ENCODE data around the gene ZYX.

Gene ZYX

GRCh38 chr7:143426479-143427142 is 45.5 kb downstream of the ZYX start:
- no peaks in the 10 kb centered on the region for H3K36me3 ChIP-seq (ENCODE audit: control insufficient read depth, insufficient read depth, low read length)
- H3K4me2 ChIP-seq (ENCODE audit: low read length), result no peak overlapping the region
- H3K4me1 ChIP-seq (ENCODE audit: control insufficient read depth, low read depth, low read length), result no peaks in the 10 kb centered on the region
- no peak overlapping the region for H3K18ac ChIP-seq (ENCODE audit: low read length)
- H3K56ac ChIP-seq (ENCODE audit: low read length), result no peak overlapping the region
- H4K8ac ChIP-seq (ENCODE audit: low read depth, low read length), result no peak overlapping the region
- no peaks in the 10 kb centered on the region for H3K79me1 ChIP-seq (ENCODE audit: low read length)
- no peak overlapping the region for H4K5ac ChIP-seq (ENCODE audit: low read length)
- no peak overlapping the region for H3K9ac ChIP-seq (ENCODE audit: low read length)
- H3K79me2 ChIP-seq (ENCODE audit: control insufficient read depth, insufficient read depth, low read length), result no peaks in the 10 kb centered on the region
- no peak overlapping the region for H2BK15ac ChIP-seq (replicated peaks; ENCODE audit: low read depth)
- no peak overlapping the region for H3K4ac ChIP-seq (ENCODE audit: low read depth, low read length)
- H2BK5ac ChIP-seq (ENCODE audit: low read length), result no peak overlapping the region
- no peak for DNase-seq
- no peak overlapping the region for H2AK5ac ChIP-seq (ENCODE audit: low read length)
- H2BK120ac ChIP-seq (ENCODE audit: low read depth, low read length), result no peak overlapping the region
- no CpG with 5 or more reads among the region's 2 CpGs for WGBS (ENCODE audit: extremely low coverage, insufficient coverage, low lambda C conversion rate)
- no peak overlapping the region for H3K23ac ChIP-seq (ENCODE audit: low read length)
- H3K27ac ChIP-seq (ENCODE audit: low read depth, low read length), result no peak overlapping the region
- H3K4me3 ChIP-seq (ENCODE audit: low read length), result no peak overlapping the region
- H3K27me3 ChIP-seq (ENCODE audit: insufficient read depth, low read length, poor library complexity), result no peaks in the 10 kb centered on the region

- H2BK15ac ChIP-seq (replicated peaks; ENCODE audit: low read depth), result no peak overlapping the region
- no peak overlapping the region for H2BK5ac ChIP-seq (ENCODE audit: low read length)
- WGBS (ENCODE audit: extremely low coverage, insufficient coverage, low lambda C conversion rate), result no CpG with 5 or more reads among the region's 10 CpGs
- H3K4ac ChIP-seq (ENCODE audit: low read depth, low read length), result no peak overlapping the region
- H3K4me1 ChIP-seq (ENCODE audit: control insufficient read depth, low read depth, low read length), result no peaks in the 10 kb centered on the region
- H4K8ac ChIP-seq (ENCODE audit: low read depth, low read length), result no peak overlapping the region
- H2BK120ac ChIP-seq (ENCODE audit: low read depth, low read length), result no peak overlapping the region
- H3K79me1 ChIP-seq (ENCODE audit: low read length), result no peaks in the 10 kb centered on the region
- no peaks in the 10 kb centered on the region for H3K79me2 ChIP-seq (ENCODE audit: control insufficient read depth, insufficient read depth, low read length)
- no peak for DNase-seq
- no peak overlapping the region for H3K9ac ChIP-seq (ENCODE audit: low read length)
- no peaks in the 10 kb centered on the region for H3K27me3 ChIP-seq (ENCODE audit: insufficient read depth, low read length, poor library complexity)
- no peaks in the 10 kb centered on the region for H3K36me3 ChIP-seq (ENCODE audit: control insufficient read depth, insufficient read depth, low read length)
- H3K27ac ChIP-seq (ENCODE audit: low read depth, low read length), result no peak overlapping the region
- no peak overlapping the region for H3K56ac ChIP-seq (ENCODE audit: low read length)
- H3K23ac ChIP-seq (ENCODE audit: low read length), result no peak overlapping the region
- H3K4me3 ChIP-seq (ENCODE audit: low read length), result no peak overlapping the region
- no peak overlapping the region for H4K5ac ChIP-seq (ENCODE audit: low read length)
- no peak overlapping the region for H3K18ac ChIP-seq (ENCODE audit: low read length)
- H3K4me2 ChIP-seq (ENCODE audit: low read length), result no peak overlapping the region
- H2AK5ac ChIP-seq (ENCODE audit: low read length), result no peak overlapping the region
These were observed 48.9 kb downstream of the ZYX start for GRCh38 chr7:143429770-143430698.

- no peak overlapping the region for H2BK120ac ChIP-seq (ENCODE audit: low read depth, low read length)
These were observed 50.0 kb downstream of the ZYX start for GRCh38 chr7:143431109-143431508.

GRCh38 chr7:143433759-143434158 is 52.6 kb downstream of the ZYX start:
- Histone ChIP-seq H3K4me1 (ENCODE audit: control insufficient read depth, low read depth, low read length) (peaks cover 2% of the 10 kb centered on the region), H3K9ac (ENCODE audit: low read length) (no peak overlapping the region), H2BK5ac (ENCODE audit: low read length) (no peak overlapping the region), H2BK15ac (replicated peaks; ENCODE audit: low read depth) (no peak overlapping the region), H3K23ac (ENCODE audit: low read length) (no peak overlapping the region), H3K36me3 (ENCODE audit: control insufficient read depth, insufficient read depth, low read length) (no peaks in the 10 kb centered on the region), H3K56ac (ENCODE audit: low read length) (no peak overlapping the region), H4K8ac (ENCODE audit: low read depth, low read length) (no peak overlapping the region), H2AK5ac (ENCODE audit: low read length) (no peak overlapping the region), H3K4ac (ENCODE audit: low read depth, low read length) (no peak overlapping the region), H3K27me3 (ENCODE audit: insufficient read depth, low read length, poor library complexity) (no peaks in the 10 kb centered on the region), H3K27ac (ENCODE audit: low read depth, low read length) (no peak overlapping the region), H3K4me3 (ENCODE audit: low read length) (no peak overlapping the region), H3K79me2 (ENCODE audit: control insufficient read depth, insufficient read depth, low read length) (no peaks in the 10 kb centered on the region), H3K18ac (ENCODE audit: low read length) (no peak overlapping the region), H4K5ac (ENCODE audit: low read length) (no peak overlapping the region), H3K79me1 (ENCODE audit: low read length) (no peaks in the 10 kb centered on the region), H2BK120ac (ENCODE audit: low read depth, low read length) (no peak overlapping the region), H3K4me2 (ENCODE audit: low read length) (no peak overlapping the region)
- no peak for DNase-seq
- no CpG with 5 or more reads among the region's 4 CpGs for WGBS (ENCODE audit: extremely low coverage, insufficient coverage, low lambda C conversion rate)

More at GRCh38 chr7:143431109-143431508, 50.0 kb downstream of the ZYX start:
- H2AK5ac ChIP-seq (ENCODE audit: low read length), result no peak overlapping the region
- no peaks in the 10 kb centered on the region for H3K79me2 ChIP-seq (ENCODE audit: control insufficient read depth, insufficient read depth, low read length)
- H3K56ac ChIP-seq (ENCODE audit: low read length), result no peak overlapping the region
- no peak overlapping the region for H3K4ac ChIP-seq (ENCODE audit: low read depth, low read length)
- H3K23ac ChIP-seq (ENCODE audit: low read length), result no peak overlapping the region
- no peak overlapping the region for H4K5ac ChIP-seq (ENCODE audit: low read length)
- H3K79me1 ChIP-seq (ENCODE audit: low read length), result no peaks in the 10 kb centered on the region
- H3K36me3 ChIP-seq (ENCODE audit: control insufficient read depth, insufficient read depth, low read length), result no peaks in the 10 kb centered on the region
- no peak overlapping the region for H3K4me2 ChIP-seq (ENCODE audit: low read length)
- H3K4me3 ChIP-seq (ENCODE audit: low read length), result no peak overlapping the region
- H3K4me1 ChIP-seq (ENCODE audit: control insufficient read depth, low read depth, low read length), result no peaks in the 10 kb centered on the region
- H3K9ac ChIP-seq (ENCODE audit: low read length), result no peak overlapping the region
- no peak overlapping the region for H3K27ac ChIP-seq (ENCODE audit: low read depth, low read length)
- H2BK5ac ChIP-seq (ENCODE audit: low read length), result no peak overlapping the region
- DNase-seq, result no peak
- no CpG with 5 or more reads among the region's 2 CpGs for WGBS (ENCODE audit: extremely low coverage, insufficient coverage, low lambda C conversion rate)
- no peak overlapping the region for H4K8ac ChIP-seq (ENCODE audit: low read depth, low read length)
- H3K18ac ChIP-seq (ENCODE audit: low read length), result no peak overlapping the region
- H2BK15ac ChIP-seq (replicated peaks; ENCODE audit: low read depth), result no peak overlapping the region
- no peaks in the 10 kb centered on the region for H3K27me3 ChIP-seq (ENCODE audit: insufficient read depth, low read length, poor library complexity)

- Histone ChIP-seq H3K27ac (ENCODE audit: low read depth, low read length) (no peak overlapping the region), H2BK5ac (ENCODE audit: low read length) (no peak overlapping the region), H3K79me2 (ENCODE audit: control insufficient read depth, insufficient read depth, low read length) (no peaks in the 10 kb centered on the region), H2BK15ac (replicated peaks; ENCODE audit: low read depth) (no peak overlapping the region), H3K4ac (ENCODE audit: low read depth, low read length) (no peak overlapping the region), H3K23ac (ENCODE audit: low read length) (no peak overlapping the region), H3K4me3 (ENCODE audit: low read length) (no peak overlapping the region), H3K4me1 (ENCODE audit: control insufficient read depth, low read depth, low read length) (peaks cover 2% of the 10 kb centered on the region), H3K9ac (ENCODE audit: low read length) (no peak overlapping the region), H3K18ac (ENCODE audit: low read length) (no peak overlapping the region), H4K8ac (ENCODE audit: low read depth, low read length) (no peak overlapping the region), H3K4me2 (ENCODE audit: low read length) (no peak overlapping the region), H3K56ac (ENCODE audit: low read length) (no peak overlapping the region), H3K36me3 (ENCODE audit: control insufficient read depth, insufficient read depth, low read length) (no peaks in the 10 kb centered on the region), H3K79me1 (ENCODE audit: low read length) (no peaks in the 10 kb centered on the region), H2AK5ac (ENCODE audit: low read length) (no peak overlapping the region), H3K27me3 (ENCODE audit: insufficient read depth, low read length, poor library complexity) (no peaks in the 10 kb centered on the region), H4K5ac (ENCODE audit: low read length) (no peak overlapping the region), H2BK120ac (ENCODE audit: low read depth, low read length) (no peak overlapping the region)
- DNase-seq, result no peak
- WGBS (ENCODE audit: extremely low coverage, insufficient coverage, low lambda C conversion rate), result no CpG with 5 or more reads among the region's 9 CpGs
These were observed 53.5 kb downstream of the ZYX start for GRCh38 chr7:143434660-143435059.
